Fibroblast of the aortic adventitia (primary cell): ENCODE results near the gene NEDD9. TPM values are rescaled to one million over a fixed set of nuclear protein-coding genes. Genes with fewer than 3 reads are reported as not detected.

Source experiments
- DNase-seq: peaks from one replicate; pipeline ENCODE4 v3.0.0-alpha.2; 2010; ENCODE audit warnings: low read depth
- H3K4me3 ChIP-seq: 2 replicates; pipeline ENCODE4 v1.5.1; 2011; ENCODE audit warnings: low read depth, mild to moderate bottlenecking, control low read depth, low read length, moderate library complexity
- total RNA-seq: library from RNA; depleted of rRNA; stranded (reverse); fragments of >200 nt; gene quantifications from 2 replicates; pipeline ENCODE4 v1.2.3, GENCODE V29; 2012; ENCODE audit warnings: low replicate concordance
- TF ChIP-seq, protein P1 (sequence below): IDR thresholded peaks from 2 replicates; pipeline ENCODE4 v1.5.1; 2011; ENCODE audit warnings: mild to moderate bottlenecking, low read length, control low read depth, inconsistent platforms; ENCODE audit not compliant: insufficient read depth

Gene NEDD9
- total RNA-seq, 1 donor = 0.36 TPM

GRCh38 chr6:11149551-11149950, 82.9 kb downstream of the NEDD9 start:
- no peak overlapping the region for H3K4me3 ChIP-seq
- TF ChIP-seq, protein P1, sequence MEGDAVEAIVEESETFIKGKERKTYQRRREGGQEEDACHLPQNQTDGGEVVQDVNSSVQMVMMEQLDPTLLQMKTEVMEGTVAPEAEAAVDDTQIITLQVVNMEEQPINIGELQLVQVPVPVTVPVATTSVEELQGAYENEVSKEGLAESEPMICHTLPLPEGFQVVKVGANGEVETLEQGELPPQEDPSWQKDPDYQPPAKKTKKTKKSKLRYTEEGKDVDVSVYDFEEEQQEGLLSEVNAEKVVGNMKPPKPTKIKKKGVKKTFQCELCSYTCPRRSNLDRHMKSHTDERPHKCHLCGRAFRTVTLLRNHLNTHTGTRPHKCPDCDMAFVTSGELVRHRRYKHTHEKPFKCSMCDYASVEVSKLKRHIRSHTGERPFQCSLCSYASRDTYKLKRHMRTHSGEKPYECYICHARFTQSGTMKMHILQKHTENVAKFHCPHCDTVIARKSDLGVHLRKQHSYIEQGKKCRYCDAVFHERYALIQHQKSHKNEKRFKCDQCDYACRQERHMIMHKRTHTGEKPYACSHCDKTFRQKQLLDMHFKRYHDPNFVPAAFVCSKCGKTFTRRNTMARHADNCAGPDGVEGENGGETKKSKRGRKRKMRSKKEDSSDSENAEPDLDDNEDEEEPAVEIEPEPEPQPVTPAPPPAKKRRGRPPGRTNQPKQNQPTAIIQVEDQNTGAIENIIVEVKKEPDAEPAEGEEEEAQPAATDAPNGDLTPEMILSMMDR = no peak
- DNase-seq = no peak

DNA sequence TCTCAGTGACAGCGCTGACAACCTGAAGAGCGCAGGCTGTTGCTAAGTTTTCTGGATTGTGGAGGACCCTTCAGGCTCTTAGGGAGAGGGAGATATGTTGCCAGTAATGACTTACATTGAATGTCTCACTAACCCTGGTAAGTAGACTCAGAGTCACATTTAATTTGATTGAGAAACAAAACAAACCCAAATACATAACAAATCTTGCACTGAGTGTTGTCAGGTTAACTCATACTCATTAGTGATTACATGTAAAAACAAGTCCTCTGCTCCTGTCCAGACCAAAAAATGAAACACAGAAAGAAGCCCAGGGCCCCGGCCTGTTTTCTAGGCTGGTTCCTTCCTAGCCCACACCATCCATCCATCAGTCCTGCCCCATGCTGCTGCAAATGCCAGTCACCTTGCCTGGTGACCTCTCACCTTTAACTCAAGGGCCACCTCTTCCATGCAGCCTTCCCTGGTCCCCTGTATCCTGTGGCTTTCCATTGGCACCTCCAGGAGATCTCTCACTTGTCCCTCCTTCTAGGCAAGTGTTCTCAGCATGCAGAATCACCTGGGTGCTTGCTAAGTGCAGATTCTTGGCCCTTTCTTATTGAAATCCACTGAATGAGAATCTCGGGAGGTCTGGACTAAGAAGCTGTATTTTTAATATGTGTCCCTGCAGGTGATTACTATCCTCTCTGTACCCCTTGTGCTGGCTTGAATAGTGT, 86.2 kb downstream of the NEDD9 start:
- no peak for DNase-seq
- TF ChIP-seq, protein P1 = no peak
- H3K4me3 ChIP-seq = no peak overlapping the region

DNA sequence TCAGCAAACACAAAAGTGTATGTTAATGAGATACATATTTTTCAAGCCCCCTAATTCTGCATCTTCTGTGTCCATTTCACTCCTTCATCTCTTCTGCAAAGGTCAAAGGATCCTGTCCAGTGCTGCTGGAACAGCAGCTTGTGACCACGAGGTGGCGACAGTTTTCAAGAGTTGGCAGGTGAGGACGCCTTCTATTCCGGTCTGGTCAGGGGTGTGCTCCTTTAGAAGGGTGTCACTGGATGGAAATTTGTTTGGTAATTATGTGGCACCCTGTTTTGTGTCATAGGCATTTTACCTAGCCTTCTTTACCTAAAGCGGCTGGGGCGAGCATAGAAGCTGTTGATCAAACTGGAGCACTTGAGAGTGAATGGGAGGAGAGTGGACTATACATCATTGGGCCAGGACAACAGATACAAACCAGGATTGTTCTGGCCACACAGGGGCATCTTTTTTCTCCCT, 88.0 kb downstream of the NEDD9 start:
- H3K4me3 ChIP-seq = no peak overlapping the region
- DNase-seq = peak; percentile 76
- TF ChIP-seq, protein P1 = peak; percentile 92

DNA sequence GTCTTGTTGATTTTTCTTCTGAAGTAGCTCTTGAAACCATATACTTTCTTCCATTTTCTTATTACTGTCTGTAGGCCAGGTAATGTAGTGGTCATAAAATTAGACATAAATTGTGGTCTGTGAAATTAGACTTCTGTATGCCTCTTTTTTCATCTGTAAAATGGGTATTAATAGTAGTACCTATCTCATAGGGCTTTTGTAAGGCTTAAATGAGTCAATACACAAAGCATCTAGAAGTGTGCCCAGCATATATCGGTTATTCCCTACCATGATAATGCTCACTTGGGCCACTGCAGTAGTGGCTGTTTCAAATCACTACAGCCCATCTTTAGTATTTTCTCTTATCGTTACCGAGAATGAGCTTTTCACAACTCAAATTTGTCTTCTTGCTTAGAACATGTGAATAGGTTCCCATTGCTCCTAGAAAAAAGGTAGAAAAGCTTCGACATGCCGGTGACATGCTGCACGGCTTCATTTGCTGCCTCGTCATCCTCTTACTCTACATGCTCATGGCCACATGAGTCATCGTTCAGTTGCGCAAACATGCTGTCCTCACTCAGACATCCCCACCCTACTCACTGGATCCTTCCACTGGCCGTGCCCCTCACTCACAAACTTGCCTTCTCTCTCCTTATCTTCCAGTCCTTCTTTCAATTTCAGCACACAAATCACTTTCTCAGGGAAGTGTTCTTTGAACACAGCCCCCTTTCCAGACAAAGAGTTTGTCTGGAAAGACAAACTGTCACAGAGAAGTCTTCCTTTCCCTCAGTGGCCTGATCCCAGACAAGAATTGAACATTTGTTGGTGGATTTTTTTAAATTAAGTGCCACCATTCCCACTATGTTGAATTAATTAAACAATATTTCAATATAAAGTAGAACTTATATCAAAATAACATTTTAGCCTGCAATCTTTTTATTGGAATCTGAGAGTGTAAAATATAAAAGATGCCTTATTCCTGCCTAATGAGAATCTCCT, 88.8 kb downstream of the NEDD9 start:
- H3K4me3 ChIP-seq = no peak overlapping the region
- TF ChIP-seq, protein P1 = no peak

DNA sequence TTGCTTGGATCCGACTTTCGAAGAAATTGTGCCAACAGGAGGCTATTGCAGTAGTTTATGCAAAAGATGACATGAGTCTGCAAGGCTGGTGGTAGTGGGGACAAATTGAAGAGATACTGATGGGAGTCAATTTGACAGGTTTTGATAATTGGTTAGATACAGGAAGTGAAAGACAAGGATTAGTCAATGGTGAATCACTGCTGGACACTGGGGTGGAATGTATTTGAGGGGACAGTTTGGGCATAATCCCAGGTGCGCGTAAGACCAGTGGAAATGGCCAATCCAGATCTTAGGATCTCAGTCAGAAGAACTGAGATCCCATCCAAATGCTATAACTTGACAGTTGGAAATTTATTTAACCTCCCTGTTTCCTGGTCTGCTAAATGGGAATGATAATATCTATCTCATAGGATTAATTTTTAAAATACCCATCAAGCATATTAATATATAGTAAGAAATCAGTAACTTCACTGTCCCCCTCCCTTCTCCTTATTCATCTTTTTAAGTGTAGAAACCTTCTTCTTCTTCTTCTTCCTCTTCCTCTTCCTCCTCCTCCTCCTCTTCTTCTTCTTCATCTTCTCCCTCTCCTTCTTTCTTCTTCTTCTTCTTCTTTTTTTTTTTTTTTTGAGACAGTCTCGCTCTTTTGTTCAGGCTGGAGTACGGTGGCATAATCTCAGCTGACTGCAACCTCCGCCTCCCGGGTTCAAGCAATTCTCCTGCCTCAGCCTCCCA, 90.0 kb downstream of the NEDD9 start:
- no peak for DNase-seq
- no peak overlapping the region for H3K4me3 ChIP-seq
- TF ChIP-seq, protein P1 = no peak

More for the DNA sequence above, 88.8 kb downstream of the NEDD9 start:
- peak; percentile 74 for DNase-seq

- H3K4me3 ChIP-seq = no peak overlapping the region
- no peak for DNase-seq
- TF ChIP-seq, protein P1 = no peak
Observed at GRCh38 chr6:11141295-11141694, 91.2 kb downstream of the NEDD9 start.
